ENCODE measurements around the gene PELO. TPM values are rescaled to one million over a fixed set of nuclear protein-coding genes. Genes with fewer than 3 reads are reported as not detected.

PELO gene
- total and polyA plus RNA-seq, 2 experiments from 2014 or later = 14.5 to 15.3 TPM

GRCh38 chr5:52796031-52796430 lies 8.3 kb downstream of the PELO start:
- H3K4me3 ChIP-seq = no peak overlapping the region
- TF ChIP-seq CTCF (IDR thresholded peaks at IDR 0.05; ENCODE audit: low read depth, low read length) = no peak
- H3K27ac ChIP-seq = no peak overlapping the region

GRCh38 chr5:52796516-52797103 lies 8.9 kb downstream of the PELO start:
- peaks cover 16% of the 10 kb centered on the region for H3K4me1 ChIP-seq (ENCODE audit: low read depth)
- H3K36me3 ChIP-seq = no peaks in the 10 kb centered on the region
- no peak overlapping the region for H3K4me3 ChIP-seq
- H3K9me3 ChIP-seq (ENCODE audit: low read depth) = no peaks in the 10 kb centered on the region
- H3K27me3 ChIP-seq = no peaks in the 10 kb centered on the region
- no peak for TF ChIP-seq CTCF (IDR thresholded peaks at IDR 0.05; ENCODE audit: low read depth, low read length)
- H3K27ac ChIP-seq = no peak overlapping the region
- DNase-seq (ENCODE audit: low read depth in 1 of 2, low spot score in 1 of 2) = no peak

More at GRCh38 chr5:52796031-52796430, 8.3 kb downstream of the PELO start:
- Histone ChIP-seq H3K27me3 (no peaks in the 10 kb centered on the region), H3K4me1 (ENCODE audit: low read depth) (peaks cover 10% of the 10 kb centered on the region), H3K9me3 (ENCODE audit: low read depth) (no peaks in the 10 kb centered on the region), H3K36me3 (no peaks in the 10 kb centered on the region)
- DNase-seq (ENCODE audit: low read depth in 1 of 2, low spot score in 1 of 2) = no peak

- Histone ChIP-seq H3K9me3 (ENCODE audit: low read depth) (no peaks in the 10 kb centered on the region), H3K27ac (peak overlapping the region; percentile 94), H3K4me1 (ENCODE audit: low read depth) (peaks cover 30% of the 10 kb centered on the region), H3K27me3 (no peaks in the 10 kb centered on the region), H3K36me3 (no peaks in the 10 kb centered on the region), H3K4me3 (peak overlapping the region; percentile 73)
- TF ChIP-seq CTCF (IDR thresholded peaks at IDR 0.05; ENCODE audit: low read depth, low read length) = no peak
- DNase-seq (ENCODE audit: low read depth in 1 of 2, low spot score in 1 of 2) = no peak
These were observed 11.2 kb downstream of the PELO start for GRCh38 chr5:52798938-52799337.

GRCh38 chr5:52799358-52799982 lies 11.8 kb downstream of the PELO start:
- no peaks in the 10 kb centered on the region for H3K36me3 ChIP-seq
- H3K9me3 ChIP-seq (ENCODE audit: low read depth) = no peaks in the 10 kb centered on the region
- peaks cover 30% of the 10 kb centered on the region for H3K4me1 ChIP-seq (ENCODE audit: low read depth)
- TF ChIP-seq CTCF (IDR thresholded peaks at IDR 0.05; ENCODE audit: low read depth, low read length) = no peak
- H3K27me3 ChIP-seq = no peaks in the 10 kb centered on the region
- DNase-seq (ENCODE audit: low read depth in 1 of 2, low spot score in 1 of 2) = peak; percentile 68 to 95
- H3K4me3 ChIP-seq = peak overlapping the region; percentile 73
- peak overlapping the region; percentile 94 for H3K27ac ChIP-seq

GRCh38 chr5:52799983-52800393 lies 12.3 kb downstream of the PELO start:
- H3K27ac ChIP-seq = peak overlapping the region; percentile 94
- peak; percentile 96 to 97 for DNase-seq (ENCODE audit: low read depth in 1 of 2, low spot score in 1 of 2)
- no peaks in the 10 kb centered on the region for H3K36me3 ChIP-seq
- peaks cover 30% of the 10 kb centered on the region for H3K4me1 ChIP-seq (ENCODE audit: low read depth)
- no peaks in the 10 kb centered on the region for H3K27me3 ChIP-seq
- H3K9me3 ChIP-seq (ENCODE audit: low read depth) = no peaks in the 10 kb centered on the region
- peak overlapping the region; percentile 73 for H3K4me3 ChIP-seq
- no peak for TF ChIP-seq CTCF (IDR thresholded peaks at IDR 0.05; ENCODE audit: low read depth, low read length)

Measured in cardiac muscle cell (in vitro differentiated cells and primary cell).